SIG-M5 treated with dmso at 0.1 percent for 504 hours (cell line): ENCODE results near the gene SPEG.

Experiments
- DNase-seq: peaks from one replicate; lab custom pipeline; 2025; ENCODE audit not compliant: unreplicated experiment; lab: John Stamatoyannopoulos, UW

SPEG gene

DNA sequence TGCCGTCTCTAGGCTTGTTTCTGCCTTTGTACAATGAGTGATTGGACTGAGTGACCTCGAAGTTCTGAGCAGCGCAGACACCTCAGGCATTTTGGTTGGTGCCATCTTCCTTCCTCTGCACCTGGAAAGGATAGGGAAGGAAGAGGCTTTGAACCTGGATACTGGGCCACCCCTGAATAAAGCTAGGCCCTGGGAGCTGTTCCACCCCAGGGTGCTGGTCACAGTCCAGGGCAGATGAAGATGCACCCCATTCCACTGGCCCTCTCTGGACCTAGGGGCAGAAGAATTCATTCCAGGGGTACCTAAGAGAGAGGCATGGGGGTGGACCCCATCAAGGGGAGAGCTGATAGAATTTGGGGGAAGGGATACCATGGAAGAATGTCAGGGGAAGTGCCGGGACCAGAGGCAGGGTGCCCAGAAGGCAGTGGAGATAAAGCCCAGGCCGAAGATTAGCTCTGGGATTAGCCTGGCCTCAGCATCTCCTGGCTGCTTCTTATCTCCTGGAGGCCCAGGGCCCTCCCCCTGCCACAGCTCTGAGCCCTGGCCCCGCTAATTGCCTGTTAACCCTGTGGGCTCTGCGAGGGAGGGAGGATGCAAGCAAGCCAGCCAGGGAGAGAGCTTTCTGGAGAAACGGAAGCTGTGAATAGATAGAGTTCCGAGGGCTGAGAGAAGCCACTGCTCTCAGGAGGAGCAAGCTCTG, 91.0 kb downstream of the SPEG start:
- DNase-seq, result no peak

- no peak for DNase-seq
These were observed 91.9 kb downstream of the SPEG start for GRCh38 chr2:219526320-219527075.

DNA sequence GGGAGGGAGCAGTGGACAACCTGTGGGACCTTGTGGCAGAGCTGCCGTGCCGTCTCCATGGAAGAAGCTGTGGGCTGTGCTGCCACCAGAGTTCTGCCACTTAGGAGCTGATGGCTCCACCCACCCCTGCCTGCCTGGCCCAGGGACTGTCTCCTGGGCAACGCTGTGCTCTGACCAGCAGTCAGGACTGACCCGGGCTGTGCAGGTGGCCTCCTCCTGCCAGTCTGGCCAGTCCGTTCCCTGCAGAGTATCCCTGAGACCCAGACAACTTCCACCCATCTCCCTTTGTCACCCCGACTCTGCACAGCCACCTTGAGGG, 92.4 kb downstream of the SPEG start:
- DNase-seq, result no peak

DNA sequence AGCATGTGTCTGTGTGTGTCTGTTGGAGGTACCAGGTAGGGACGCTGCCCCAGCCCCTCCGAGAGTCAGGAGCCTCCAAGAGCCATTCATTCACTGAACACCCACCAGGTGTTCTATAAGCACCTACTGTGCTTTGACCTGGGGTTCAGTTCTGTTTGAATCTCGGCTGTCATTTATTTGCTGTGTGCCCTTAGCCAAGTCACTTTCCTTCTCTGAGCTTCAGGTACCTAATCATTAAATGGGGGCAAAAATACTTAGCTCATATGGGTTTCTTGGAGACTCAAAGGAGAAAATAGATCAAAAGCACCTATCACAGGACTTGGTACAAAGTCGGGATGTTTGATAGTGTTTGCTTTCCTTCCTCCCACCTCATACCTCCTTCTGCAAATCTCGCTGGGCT, 92.8 kb downstream of the SPEG start:
- DNase-seq, result no peak

- peak; percentile 87 for DNase-seq
These were observed 95.7 kb downstream of the SPEG start for GRCh38 chr2:219530048-219530963.

- DNase-seq, result no peak
These were observed 97.2 kb downstream of the SPEG start for GRCh38 chr2:219531639-219532377.

GRCh38 chr2:219532378-219532649, 97.7 kb downstream of the SPEG start:
- DNase-seq, result no peak

GRCh38 chr2:219533930-219534661, 99.5 kb downstream of the SPEG start:
- no peak for DNase-seq

DNA sequence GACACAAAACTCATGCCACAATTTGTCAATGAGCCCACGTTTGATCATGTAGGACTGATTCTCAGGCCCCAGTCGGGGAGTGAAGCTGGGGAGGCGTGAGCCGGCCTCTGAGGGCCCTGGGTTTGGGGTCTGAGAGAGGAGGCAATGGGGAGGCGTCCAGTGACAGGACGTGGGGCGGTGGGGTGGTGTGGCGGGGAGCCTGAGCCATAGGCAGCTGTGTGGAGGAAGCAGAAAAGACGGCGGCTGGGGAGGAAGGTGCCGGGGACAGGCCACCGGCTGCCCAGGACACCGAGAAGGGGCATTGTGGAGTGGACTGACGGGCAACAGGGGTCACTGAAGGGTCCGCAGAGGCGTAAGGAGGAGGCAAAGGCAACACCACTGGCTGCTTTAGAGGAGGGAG, 101.8 kb downstream of the SPEG start:
- DNase-seq, result no peak

GRCh38 chr2:219536967-219537366, 102.3 kb downstream of the SPEG start:
- DNase-seq, result no peak

GRCh38 chr2:219537657-219538488, 103.2 kb downstream of the SPEG start:
- DNase-seq, result no peak

DNA sequence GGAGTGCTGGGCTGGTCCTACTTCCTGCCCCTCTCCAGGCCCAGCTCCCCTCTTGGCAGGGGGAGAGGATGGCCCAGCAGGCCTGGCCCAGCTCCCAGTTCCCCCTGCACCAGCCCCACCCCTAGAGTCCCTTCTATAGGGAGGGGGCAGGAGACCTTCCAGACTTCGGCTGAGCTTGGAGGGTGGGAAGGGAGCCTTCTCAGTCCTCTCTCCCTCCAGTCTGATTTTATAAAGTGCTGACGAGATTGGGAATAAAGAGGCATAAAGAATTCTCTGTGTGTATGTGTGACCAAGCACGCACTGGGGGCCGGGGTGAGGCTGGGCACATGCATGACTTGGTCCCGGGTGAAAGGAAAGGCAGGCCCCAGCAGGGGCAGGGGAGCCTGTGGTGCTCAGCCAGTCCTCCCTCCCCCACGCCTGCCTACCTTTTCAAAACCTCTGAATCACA, 103.9 kb downstream of the SPEG start:
- DNase-seq, result no peak

DNA sequence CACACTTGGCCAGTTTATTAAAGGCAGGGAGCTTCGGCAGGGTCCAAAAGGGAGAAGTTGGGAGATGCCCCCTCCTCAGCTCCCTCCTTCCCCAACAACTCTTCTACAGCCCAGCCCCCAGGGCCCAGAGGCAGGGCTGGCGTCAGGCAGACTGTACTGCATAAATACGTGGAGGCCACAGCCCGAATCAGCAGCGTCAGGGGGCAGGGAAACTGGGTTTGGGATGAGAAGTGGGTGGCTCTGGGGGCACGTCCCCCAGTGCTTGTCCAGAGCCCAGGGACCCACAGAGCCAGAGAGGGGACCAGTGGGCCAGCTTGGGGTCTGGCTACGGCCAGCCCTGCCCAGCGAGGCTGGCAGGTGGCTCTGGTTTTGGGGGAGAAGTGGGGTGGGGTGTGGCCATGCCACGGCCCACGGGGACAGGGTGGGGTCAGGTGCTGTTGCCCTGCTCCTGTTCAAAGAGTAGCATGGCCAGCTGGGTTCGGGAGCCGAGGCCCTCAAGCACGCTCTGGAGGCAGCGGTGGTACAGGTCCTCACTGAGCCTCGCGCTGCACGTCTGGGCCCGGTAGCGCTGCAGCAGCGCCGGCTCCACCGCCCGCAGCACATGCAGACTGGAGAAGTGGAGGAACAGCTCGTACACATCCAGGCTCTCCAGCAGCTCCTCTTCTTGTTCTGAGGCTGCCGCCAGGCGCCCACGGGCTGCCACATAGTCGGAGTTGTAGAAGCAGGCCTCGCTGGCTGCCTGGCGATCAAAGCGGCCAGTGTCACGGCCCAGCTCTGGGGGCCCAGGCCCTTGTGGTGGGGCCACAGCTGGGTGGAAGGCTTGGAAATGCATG, 104.5 kb downstream of the SPEG start:
- DNase-seq, result no peak

GRCh38 chr2:219539926-219540678, 105.5 kb downstream of the SPEG start:
- no peak for DNase-seq

GRCh38 chr2:219540784-219541504, 106.3 kb downstream of the SPEG start:
- DNase-seq, result no peak

- DNase-seq, result peak; percentile 66
These were observed 107.1 kb downstream of the SPEG start for GRCh38 chr2:219541611-219542180.

DNA sequence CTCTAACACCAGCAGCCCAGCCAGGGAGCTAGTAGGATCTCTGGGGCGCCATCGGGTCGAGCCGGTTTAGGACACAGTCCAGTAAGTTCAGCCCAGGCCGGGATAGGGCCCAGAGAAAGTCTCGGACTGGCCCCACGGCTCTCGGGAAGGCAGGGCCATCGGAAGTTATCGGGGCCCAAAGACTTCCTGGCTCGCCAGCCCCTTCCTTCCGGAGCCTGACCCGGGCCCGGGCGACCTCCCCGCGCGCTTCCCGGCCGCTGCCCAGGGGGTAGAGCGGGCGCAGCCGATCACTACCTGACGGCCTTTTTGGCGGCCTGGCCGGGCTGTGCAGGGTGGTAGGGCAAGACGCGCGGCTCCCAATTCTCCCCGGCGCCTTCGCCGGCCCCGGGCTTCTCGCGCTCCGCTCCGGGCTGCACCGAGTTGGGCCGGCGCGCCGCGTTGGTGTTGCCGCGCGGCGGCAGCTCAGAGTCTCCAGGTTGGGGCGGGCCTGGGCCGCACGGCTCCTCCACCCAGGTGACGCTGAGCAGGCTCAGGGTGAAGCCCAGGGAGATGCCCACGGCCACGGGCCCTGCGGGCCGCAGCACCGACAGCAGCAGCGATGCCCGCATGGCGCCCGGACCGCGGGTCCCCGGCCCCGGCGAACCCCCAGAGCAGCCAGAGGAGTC, 108.4 kb downstream of the SPEG start:
- DNase-seq, result no peak
